ENCODE results near the gene LENG8.

- TF ChIP-seq RAD21 (IDR thresholded peaks at IDR 0.05; ENCODE audit: low read depth) (no peak), EZH2 (IDR thresholded peaks at IDR 0.05) (no peak), POLR2A (IDR thresholded peaks at IDR 0.05; ENCODE audit: borderline replicate concordance, extremely low read depth, insufficient read depth, insufficient read length) (no peak), CTCF (IDR thresholded peaks at IDR 0.05 in 2 of 3, conservative IDR thresholded peaks at IDR 0.05 in 1 of 3; ENCODE audit: borderline replicate concordance in 1 of 3, insufficient read depth in 1 of 3, low read depth in 2 of 3, low read length in 2 of 3) (no peak), TCF7L2 (IDR thresholded peaks at IDR 0.05; ENCODE audit: borderline replicate concordance, extremely low read depth, insufficient read depth, insufficient read length) (no peak), CEBPB (IDR thresholded peaks at IDR 0.05; ENCODE audit: low read depth) (no peak), POLR2AphosphoS5 (IDR thresholded peaks at IDR 0.05; ENCODE audit: low read depth, low read length) (no peak), MAX (IDR thresholded peaks at IDR 0.05) (no peak), JUND (IDR thresholded peaks at IDR 0.05) (no peak), EGR1 (IDR thresholded peaks at IDR 0.05; ENCODE audit: low read depth) (no peak), EZH2phosphoT487 (IDR thresholded peaks at IDR 0.05; ENCODE audit: borderline replicate concordance) (no peak), REST (IDR thresholded peaks at IDR 0.05; ENCODE audit: low read depth) (no peak)
Observed at GRCh38 chr19:54464044-54464629, 15.1 kb downstream of the LENG8 start.

All from HCT116 (cell line).